HepG2 (cell line): ENCODE results near the gene KCTD1. TPM values are rescaled to one million over a fixed set of nuclear protein-coding genes. Genes with fewer than 3 reads are reported as not detected.

Experiments used
- ATAC-seq: fragments of 200-7000 bp; cut with Tn5 transposase; 3 replicates; pipeline ENCODE4 v1.9.1; 2020; ENCODE audit warnings: mild to moderate bottlenecking, moderate library complexity
- BruUV-seq: library from RNA; stranded (reverse); fragments of 400-500 nt; replicated peaks from 2 replicates; lab custom pipeline; 2021; lab: Mats Ljungman, UMichigan
- CTCF ChIA-PET: fragments of 300-600 bp; formaldehyde crosslinking; extraction: SDS; loops from one replicate; lab custom pipeline; 2021; ENCODE audit warnings: low total read pairs, inconsistent platforms, low intra/inter-chr PET ratio; lab: Yijun Ruan, JAX
- POLR2A ChIA-PET: fragments of 350-600 bp; sonication (Branson Sonifier 250); formaldehyde crosslinking; loops from one replicate; lab custom pipeline; 2020; ENCODE audit warnings: antibody characterized with exemption, inconsistent platforms; lab: Yijun Ruan, JAX
- DNase-seq: peaks from one replicate; pipeline ENCODE4 v3.0.0-alpha.2; 2015; ENCODE audit warnings: low spot score
- FAIRE-seq: peaks from 3 replicates; lab custom pipeline; 2011; peaks lifted over from hg19 to GRCh38; lab: Jason Lieb, UNC
- H2AFZ ChIP-seq: one replicate; pipeline ENCODE4 v1.6.1; 2011; ENCODE audit warnings: low read length, inconsistent platforms
- H3K27ac ChIP-seq: fragments of 300-600 bp; 3 replicates; pipeline ENCODE4 v1.8.0; 2011; ENCODE audit warnings: mixed run types, mild to moderate bottlenecking, mixed read lengths, low read length, inconsistent platforms; ENCODE audit not compliant: insufficient read depth; ENCODE audit errors: extremely low read length
- H3K27me3 ChIP-seq, 2 experiments: fragments of 200-600 bp in 1 of 2; 2 replicates in 1 of 2; 3 replicates in 1 of 2; pipeline versions ENCODE4 v1.6.0 to v1.8.0; 2011; ENCODE audit warnings: low read length in 2 of 2, mild to moderate bottlenecking in 2 of 2, moderate library complexity in 2 of 2, inconsistent platforms in 1 of 2; ENCODE audit not compliant: insufficient read depth in 2 of 2, control insufficient read depth in 1 of 2
- H3K36me3 ChIP-seq, 2 experiments: fragments of 200-600 bp in 1 of 2; replicated peaks in 1 of 2; 2 replicates in 1 of 2; 3 replicates in 1 of 2; pipeline versions ENCODE4 v1.5.1 to v1.8.0; 2011; ENCODE audit warnings: low read length in 2 of 2, inconsistent platforms in 1 of 2; ENCODE audit not compliant: insufficient read depth in 2 of 2, control insufficient read depth in 1 of 2
- H3K4me1 ChIP-seq: 2 replicates; pipeline ENCODE4 v1.5.1; 2012; ENCODE audit warnings: low read length, inconsistent platforms; ENCODE audit not compliant: insufficient read depth
- H3K4me2 ChIP-seq: 2 replicates; pipeline ENCODE4 v1.6.0; 2011; ENCODE audit warnings: low read depth, low read length, inconsistent platforms
- H3K4me3 ChIP-seq, 3 experiments: fragments of 200-600 bp in 1 of 3; sonication (generic), shearing (Covaris generic) in 1 of 3; replicated peaks in 1 of 3; 2 replicates each; pipeline ENCODE4 v1.5.1; 2011 to 2016; ENCODE audit warnings: low read length in 3 of 3, inconsistent platforms in 2 of 3, low read depth in 2 of 3, mild to moderate bottlenecking in 2 of 3, control low read depth in 1 of 3, mixed read lengths in 1 of 3; ENCODE audit not compliant: insufficient read depth in 1 of 3
- H3K79me2 ChIP-seq: one replicate; pipeline ENCODE4 v1.6.1; 2011; ENCODE audit warnings: low read length, inconsistent platforms; ENCODE audit not compliant: insufficient read depth
- H3K9ac ChIP-seq: 2 replicates; pipeline ENCODE4 v1.6.0; 2011; ENCODE audit warnings: mild to moderate bottlenecking, low read depth, low read length, inconsistent platforms; ENCODE audit not compliant: insufficient read depth
- H3K9me3 ChIP-seq: 2 replicates; pipeline ENCODE4 v1.5.1; 2012; ENCODE audit warnings: mild to moderate bottlenecking, low read length
- H4K20me1 ChIP-seq: 2 replicates; pipeline ENCODE4 v1.6.0; 2011; ENCODE audit warnings: inconsistent platforms, mild to moderate bottlenecking, low read length, moderate library complexity; ENCODE audit not compliant: insufficient read depth
- AKAP8 ChIP-seq: sonication (generic); formaldehyde crosslinking; IDR thresholded peaks from 2 replicates; pipeline ENCODE4 v1.5.1; 2020; ENCODE audit warnings: mild to moderate bottlenecking, missing genetic modification reagents
- ARNTL ChIP-seq: sonication (generic); formaldehyde crosslinking; IDR thresholded peaks from 2 replicates; pipeline ENCODE4 v1.4.0; 2020; ENCODE audit warnings: mild to moderate bottlenecking, missing genetic modification reagents
- FOSL1 ChIP-seq: sonication (generic); formaldehyde crosslinking; IDR thresholded peaks from 2 replicates; pipeline ENCODE4 v1.9.0; 2021; ENCODE audit warnings: missing genetic modification reagents, borderline replicate concordance
- JUNB ChIP-seq: sonication (generic); formaldehyde crosslinking; IDR thresholded peaks from 2 replicates; pipeline ENCODE4 v1.8.0; 2022; ENCODE audit warnings: missing genetic modification reagents, mild to moderate bottlenecking, borderline replicate concordance
- MIER3 ChIP-seq: IDR thresholded peaks from 2 replicates; pipeline ENCODE4 v1.6.1; 2016; ENCODE audit warnings: missing compliant biosample characterization, borderline replicate concordance
- NR2F1 ChIP-seq, 2 experiments: fragments of 450-650 bp in 1 of 2; formaldehyde crosslinking in 1 of 2; IDR thresholded peaks; 2 replicates each; pipeline versions ENCODE4 v1.5.0 to v1.6.1; 2016 to 2020; ENCODE audit warnings: mild to moderate bottlenecking in 1 of 2, missing compliant biosample characterization in 1 of 2, missing genetic modification reagents in 1 of 2, moderate library complexity in 1 of 2
- RARG ChIP-seq: sonication (generic); formaldehyde crosslinking; IDR thresholded peaks from 2 replicates; pipeline ENCODE4 v1.4.0; 2020; ENCODE audit warnings: low read depth, mild to moderate bottlenecking, missing genetic modification reagents
- SMAD9 ChIP-seq: sonication (generic); formaldehyde crosslinking; IDR thresholded peaks from 2 replicates; pipeline ENCODE4 v1.5.1; 2020; ENCODE audit warnings: mild to moderate bottlenecking, missing genetic modification reagents
- ZNF569 ChIP-seq: sonication (generic); formaldehyde crosslinking; IDR thresholded peaks from 2 replicates; pipeline ENCODE4 v1.5.0; 2020; ENCODE audit warnings: mild to moderate bottlenecking, missing genetic modification reagents, moderate library complexity, borderline replicate concordance
- ZNF746 ChIP-seq: sonication (generic); formaldehyde crosslinking; IDR thresholded peaks from 2 replicates; pipeline ENCODE4 v1.8.0; 2022; ENCODE audit warnings: mild to moderate bottlenecking, missing genetic modification reagents
- WGBS: methylation state at CpG from one replicate; pipeline ENCODE4 v1.1.6; 2017; ENCODE audit warnings: low lambda C conversion rate; 5-methylcytosine and 5-hydroxymethylcytosine counted together
- in situ Hi-C: cut with HindIII; loops from 2 replicates; pipeline ENCODE4 v1.10.0; 2017; ENCODE audit warnings: low pct_unique_long_range_greater_than_20kb; ENCODE audit not compliant: extremely low pct_ligation_motif_present
- intact Hi-C: fragments of 100-400 bp; cut with micrococcal nuclease; formaldehyde crosslinking; loops from one replicate; pipeline ENCODE4 v1.10.0; 2022; ENCODE audit not compliant: unreplicated experiment
- polyA plus RNA-seq, 8 experiments: library from polyadenylated mRNA; depleted of rRNA in 3 of 8; stranded (reverse) in 7 of 8; unstranded in 1 of 8; fragments of >200 nt; fragmentation: Illumina TruSeq in 4 of 8; extraction: Trizol in 4 of 8; gene quantifications; 2 replicates each; pipeline versions ENCODE4 v1.2.1 to v1.2.3, GENCODE V29; 2011 to 2016; ENCODE audit warnings: low read depth in 4 of 8, missing spikeins in 1 of 8, mixed read lengths in 1 of 8; ENCODE audit not compliant: insufficient read depth in 1 of 8
- total RNA-seq, 5 experiments: library from RNA; depleted of rRNA; stranded (reverse); fragments of >200 nt; fragmentation: Illumina TruSeq; extraction: Trizol; gene quantifications; 2 replicates each; pipeline ENCODE4 v1.2.3, GENCODE V29; 2016; ENCODE audit warnings: low read depth in 1 of 5
- TF ChIP-seq, protein P1 (sequence below): sonication (generic); formaldehyde crosslinking; IDR thresholded peaks from 2 replicates; pipeline ENCODE4 v1.5.1; 2020; ENCODE audit warnings: mild to moderate bottlenecking, missing genetic modification reagents
- TF ChIP-seq, protein P2 (sequence below): sonication (generic); formaldehyde crosslinking; IDR thresholded peaks from 2 replicates; pipeline ENCODE4 v1.5.0; 2020; ENCODE audit warnings: missing genetic modification reagents, mild to moderate bottlenecking, borderline replicate concordance

The KCTD1 gene
- total and polyA plus RNA-seq, 2 of the 13 experiments (the other 11 are each of a cell fraction or from before 2014, with no cell fraction given), result 2.7 to 6.8 TPM

DNA sequence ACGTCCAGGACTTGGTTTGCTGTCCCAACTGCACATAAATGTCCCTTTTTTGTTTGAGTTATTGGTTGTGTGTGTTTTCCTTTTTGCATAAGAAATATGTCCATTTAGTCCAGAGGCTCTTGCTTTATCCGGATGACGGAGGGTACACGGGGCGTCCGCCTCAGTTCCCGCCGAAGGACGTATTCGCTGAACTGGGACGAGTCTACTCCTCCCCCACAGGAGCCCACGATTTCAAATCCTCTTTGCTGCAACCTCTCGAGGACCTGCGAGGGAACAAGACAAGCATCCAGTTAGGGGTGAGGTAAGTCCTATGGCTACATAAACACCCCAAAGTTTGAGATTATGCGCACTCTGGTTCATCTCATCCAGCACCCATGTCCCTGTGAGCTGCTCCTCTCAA, 92.7 kb downstream of the KCTD1 start:
- Histone ChIP-seq H3K9ac (no peak overlapping the region), H3K9me3 (no peaks in the 10 kb centered on the region), H3K4me3 (no peak overlapping the region), H4K20me1 (no peaks in the 10 kb centered on the region), H3K79me2 (no peaks in the 10 kb centered on the region)
- intact Hi-C loops (no loop called here), in situ Hi-C loops (no loop called here)
- ATAC-seq, result no peak
- TF ChIP-seq JUNB (CRISPR knock-in tag) (no peak), ZNF746 (no peak), ZNF569 (CRISPR knock-in tag) (no peak), SMAD9 (CRISPR knock-in tag) (no peak), AKAP8 (CRISPR knock-in tag) (no peak), ARNTL (CRISPR knock-in tag) (no peak), MIER3 (no peak), NR2F1 (CRISPR knock-in tag; IDR thresholded peaks at IDR 0.05) (no peak), RARG (CRISPR knock-in tag) (no peak), FOSL1 (CRISPR knock-in tag) (no peak)
- TF ChIP-seq, protein P1, sequence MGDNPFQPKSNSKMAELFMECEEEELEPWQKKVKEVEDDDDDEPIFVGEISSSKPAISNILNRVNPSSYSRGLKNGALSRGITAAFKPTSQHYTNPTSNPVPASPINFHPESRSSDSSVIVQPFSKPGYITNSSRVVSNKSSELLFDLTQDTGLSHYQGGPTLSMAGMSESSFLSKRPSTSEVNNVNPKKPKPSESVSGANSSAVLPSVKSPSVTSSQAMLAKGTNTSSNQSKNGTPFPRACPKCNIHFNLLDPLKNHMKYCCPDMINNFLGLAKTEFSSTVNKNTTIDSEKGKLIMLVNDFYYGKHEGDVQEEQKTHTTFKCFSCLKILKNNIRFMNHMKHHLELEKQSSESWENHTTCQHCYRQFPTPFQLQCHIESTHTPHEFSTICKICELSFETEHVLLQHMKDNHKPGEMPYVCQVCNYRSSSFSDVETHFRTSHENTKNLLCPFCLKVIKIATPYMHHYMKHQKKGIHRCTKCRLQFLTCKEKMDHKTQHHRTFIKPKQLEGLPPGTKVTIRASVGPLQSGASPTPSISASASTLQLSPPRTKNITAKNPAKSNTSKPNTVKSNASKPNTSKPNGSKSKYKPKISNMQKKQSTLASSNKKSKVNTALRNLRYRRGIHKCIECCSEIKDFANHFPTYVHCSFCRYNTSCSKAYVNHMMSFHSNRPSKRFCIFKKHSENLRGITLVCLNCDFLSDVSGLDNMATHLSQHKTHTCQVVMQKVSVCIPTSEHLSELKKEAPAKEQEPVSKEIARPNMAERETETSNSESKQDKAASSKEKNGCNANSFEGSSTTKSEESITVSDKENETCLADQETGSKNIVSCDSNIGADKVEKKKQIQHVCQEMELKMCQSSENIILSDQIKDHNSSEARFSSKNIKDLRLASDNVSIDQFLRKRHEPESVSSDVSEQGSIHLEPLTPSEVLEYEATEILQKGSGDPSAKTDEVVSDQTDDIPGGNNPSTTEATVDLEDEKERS (CRISPR knock-in tag), result no peak
- TF ChIP-seq, protein P2, sequence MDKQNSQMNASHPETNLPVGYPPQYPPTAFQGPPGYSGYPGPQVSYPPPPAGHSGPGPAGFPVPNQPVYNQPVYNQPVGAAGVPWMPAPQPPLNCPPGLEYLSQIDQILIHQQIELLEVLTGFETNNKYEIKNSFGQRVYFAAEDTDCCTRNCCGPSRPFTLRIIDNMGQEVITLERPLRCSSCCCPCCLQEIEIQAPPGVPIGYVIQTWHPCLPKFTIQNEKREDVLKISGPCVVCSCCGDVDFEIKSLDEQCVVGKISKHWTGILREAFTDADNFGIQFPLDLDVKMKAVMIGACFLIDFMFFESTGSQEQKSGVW (CRISPR knock-in tag), result no peak
- TF ChIP-seq, all 625 proteins: peak for 0
- ChIA-PET POLR2A (no interaction called here), CTCF (no interaction called here)
- Histone ChIP-seq H3K27ac (no peak overlapping the region), H2AFZ (no peak overlapping the region), H3K4me2 (no peak overlapping the region), H3K36me3 (peaks cover 3 to 10% of the 10 kb centered on the region in 2 experiments; a peak in 3 of 5 replicates), H3K27me3 (no peaks in the 10 kb centered on the region), H3K4me1 (no peaks in the 10 kb centered on the region)
- FAIRE-seq (no peak), DNase-seq (no peak)
- no TSS peak for BruUV-seq
- 99% methylated on average over 14 of the region's 15 CpGs for WGBS
